NCI-H1048 (cell line): Measurements from ENCODE around the gene SMAD3.
"Not testable (repeated sequence)": the region's sequence is repeated elsewhere in the genome, so short reads cannot be mapped to it uniquely, and the experiment has no call there.

Experiments
- DNase-seq: peaks from one replicate; lab custom pipeline; 2025; lab: John Stamatoyannopoulos, UW

The SMAD3 gene

DNA sequence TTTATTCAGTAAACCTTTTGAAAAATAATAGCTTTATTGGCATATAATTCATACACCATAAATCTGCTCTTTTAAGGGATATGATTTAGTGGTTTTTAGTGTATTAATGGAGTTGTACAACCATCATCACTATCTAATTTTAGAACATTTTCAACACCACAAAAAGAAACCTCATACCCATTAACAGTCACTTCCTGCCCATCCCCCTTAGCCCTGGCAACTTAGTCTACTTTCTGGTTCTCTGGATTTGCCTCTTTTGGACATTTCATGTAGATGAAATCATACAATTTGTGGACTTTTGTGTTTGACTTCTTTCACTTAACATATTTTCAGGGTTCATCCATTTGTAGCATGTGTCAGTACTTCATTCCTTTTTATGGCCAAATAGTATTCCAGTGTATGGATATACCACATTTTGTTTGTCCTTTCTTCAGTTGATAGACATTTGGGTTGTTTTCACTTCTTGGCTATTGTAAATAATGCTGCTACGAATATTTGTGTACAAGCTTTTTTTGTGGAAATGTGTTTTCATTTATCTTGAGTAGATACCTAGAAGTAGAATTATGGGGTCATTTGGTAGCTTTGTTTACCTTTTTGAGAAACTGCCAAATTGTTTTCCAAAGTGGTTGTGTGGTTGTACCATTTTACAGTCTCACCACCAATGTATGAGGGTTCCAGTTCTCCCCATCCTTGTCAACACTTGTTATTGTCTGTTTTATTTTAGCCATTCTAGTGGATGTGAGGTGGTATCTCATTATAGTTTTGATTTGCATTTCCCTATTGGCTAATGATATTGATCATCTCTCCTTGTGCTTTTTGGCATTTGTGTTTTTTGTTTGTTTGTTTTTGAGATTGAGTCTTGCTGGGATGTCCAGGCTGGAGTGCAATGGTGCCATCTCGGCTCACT is 45.8 kb downstream of the SMAD3 start:
- no peak for DNase-seq

DNA sequence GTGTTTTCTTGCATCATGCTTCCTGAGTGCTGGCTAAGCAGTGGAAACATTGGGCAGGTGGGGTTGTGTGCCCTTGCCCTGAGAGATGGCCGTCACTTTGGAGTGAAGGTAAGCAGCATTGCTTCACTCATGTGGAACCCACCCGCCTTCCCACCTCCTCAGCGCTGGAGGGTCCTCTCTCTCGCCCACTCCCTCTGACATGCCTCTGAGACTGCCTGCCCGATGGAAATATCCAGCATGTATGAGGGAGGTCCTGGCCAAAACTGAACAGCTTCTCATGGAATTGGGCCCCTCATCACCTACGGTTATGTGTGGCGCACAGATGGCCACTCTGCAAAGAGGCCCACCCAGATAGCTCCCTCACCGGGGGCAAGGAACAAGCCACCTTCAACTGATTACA is 48.6 kb downstream of the SMAD3 start:
- DNase-seq = no peak

DNA sequence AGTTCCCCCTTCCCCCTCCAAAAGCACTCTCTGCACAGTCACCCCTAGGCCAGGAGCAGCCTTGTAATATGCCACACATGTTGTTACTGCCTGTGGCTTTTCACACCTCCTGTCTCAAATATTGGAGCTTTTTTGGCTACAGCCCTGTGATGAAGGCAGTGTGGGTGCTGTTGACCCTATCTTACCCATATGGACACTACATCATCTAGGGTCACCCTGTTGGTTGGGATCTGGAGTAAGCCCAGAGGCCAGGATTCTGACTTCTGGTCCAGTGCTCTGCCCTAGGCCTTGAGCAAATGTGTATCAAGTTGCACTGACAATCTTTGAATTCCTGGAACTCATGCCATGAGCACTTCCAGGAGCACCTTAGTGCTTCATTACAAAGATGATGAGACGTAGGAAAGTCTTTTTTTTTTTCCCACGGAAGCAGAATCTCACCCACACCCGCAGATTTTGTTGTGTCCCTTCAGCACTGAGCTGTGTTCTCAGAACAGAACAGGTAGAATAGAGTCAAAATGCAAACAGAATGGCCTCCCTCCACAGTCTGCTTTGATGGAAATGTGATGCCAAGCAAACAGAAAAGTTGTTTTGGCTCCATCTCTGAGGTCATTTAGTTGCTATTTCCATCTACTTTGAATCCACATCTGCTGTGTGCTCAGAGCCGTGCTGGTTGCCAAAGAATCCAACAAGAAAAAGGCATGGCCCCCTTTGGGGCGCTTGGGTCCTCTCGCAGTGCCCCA is 49.6 kb downstream of the SMAD3 start:
- no peak for DNase-seq

DNA sequence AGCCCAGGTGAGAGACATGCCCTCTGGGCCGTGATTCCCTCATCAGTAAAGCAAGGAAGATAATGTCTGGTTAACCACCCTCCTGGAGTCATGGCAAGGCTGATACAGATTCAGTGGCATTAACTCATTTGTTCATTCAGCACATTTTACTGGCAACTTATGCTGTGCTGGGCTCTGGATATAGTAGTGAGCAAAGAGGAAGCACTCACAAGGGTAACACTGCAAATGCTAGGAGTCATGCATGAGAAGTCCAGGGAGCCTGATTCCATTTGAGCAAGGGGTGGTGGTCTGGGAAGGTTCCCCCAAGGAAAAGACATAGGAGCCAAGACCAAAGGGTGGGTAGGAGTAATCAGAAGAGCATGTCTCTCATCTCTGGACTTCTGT is 50.2 kb downstream of the SMAD3 start:
- no peak for DNase-seq

DNA sequence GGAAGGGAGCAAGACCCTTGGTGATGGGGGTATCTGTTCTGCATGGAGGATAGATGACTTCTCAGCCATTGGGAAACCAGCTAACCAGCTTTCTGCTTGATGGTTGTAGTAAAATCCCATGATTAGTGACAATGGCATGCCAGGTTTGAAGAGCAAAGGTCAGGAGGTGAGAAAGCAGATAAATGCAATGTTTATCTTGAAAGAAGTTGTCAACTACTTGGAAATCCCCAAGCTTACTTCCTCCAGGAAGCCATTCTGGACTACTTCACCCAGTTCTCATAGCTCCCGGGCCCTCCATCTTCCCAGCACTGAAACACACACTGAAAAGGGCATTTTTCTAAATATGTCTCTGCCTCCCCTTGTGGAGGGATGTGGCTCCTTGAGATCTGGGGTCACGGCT is 51.3 kb downstream of the SMAD3 start:
- DNase-seq = no peak

DNA sequence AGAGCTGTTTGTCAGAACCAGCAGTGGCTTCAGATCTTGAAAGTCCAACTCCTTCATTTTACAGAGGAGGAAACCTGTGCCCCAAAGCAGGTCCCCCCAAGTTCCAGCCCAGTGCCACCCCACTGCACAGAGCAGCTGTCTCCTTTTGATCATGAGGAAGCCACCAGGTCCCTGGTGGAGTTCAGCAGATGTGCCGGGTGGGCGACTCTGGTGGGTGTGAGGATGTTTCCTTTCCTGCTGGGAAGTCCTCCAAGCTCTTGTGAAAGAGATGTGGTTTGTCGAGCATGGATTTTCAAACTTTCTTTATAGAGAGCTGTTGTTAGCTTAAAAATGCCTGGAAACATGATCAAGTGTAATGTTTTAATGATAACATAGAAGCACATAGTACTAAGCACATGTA is 52.0 kb downstream of the SMAD3 start:
- no peak for DNase-seq

DNA sequence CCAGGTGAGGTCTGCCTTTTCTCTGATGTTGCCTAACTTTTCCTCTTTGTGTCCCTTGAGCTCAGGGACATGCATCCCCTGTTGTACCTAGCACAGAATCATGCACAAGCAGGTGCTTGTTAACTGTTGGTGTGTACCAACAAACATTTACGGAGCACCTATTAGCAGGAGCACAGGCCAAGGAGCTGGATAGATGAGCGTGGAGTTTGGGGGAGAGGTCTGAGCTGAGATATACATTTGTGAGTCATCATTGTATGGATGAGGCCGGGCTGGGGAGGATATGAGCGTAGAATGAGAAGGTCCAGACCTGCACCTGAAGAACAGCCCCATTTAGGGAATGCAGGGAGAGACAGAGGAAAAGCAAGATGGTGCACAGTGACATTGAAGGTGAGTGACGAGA is 53.4 kb downstream of the SMAD3 start:
- DNase-seq = no peak

DNA sequence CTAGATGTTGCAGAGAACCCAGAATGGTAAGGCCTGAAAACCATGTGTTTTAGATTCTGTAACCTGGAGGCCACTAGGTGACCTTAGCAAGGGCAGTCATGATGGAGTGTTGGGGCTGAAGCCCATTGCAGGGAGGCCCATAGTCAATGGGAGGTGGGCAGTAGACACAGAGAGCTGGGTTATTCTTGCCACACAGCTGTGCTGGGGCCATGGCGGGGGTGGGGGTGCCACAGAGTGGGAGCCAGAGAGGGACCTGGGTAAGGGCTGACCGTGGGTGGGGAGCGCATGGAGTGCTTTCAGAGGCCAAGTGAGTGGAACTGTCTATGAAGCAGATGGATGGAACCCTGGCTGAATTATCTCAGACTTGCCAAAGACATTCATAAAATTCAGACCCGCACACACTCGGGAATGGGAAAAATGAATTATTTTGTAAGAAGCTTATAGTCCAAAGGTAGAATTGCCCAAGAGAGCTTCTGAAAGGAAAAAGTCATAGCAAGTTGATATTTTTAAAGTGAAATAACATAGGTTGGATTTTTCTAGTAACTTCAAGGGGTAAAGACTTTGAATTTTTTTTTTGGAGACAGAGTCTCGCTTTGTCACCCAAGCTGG is 53.9 kb downstream of the SMAD3 start:
- no peak for DNase-seq

DNA sequence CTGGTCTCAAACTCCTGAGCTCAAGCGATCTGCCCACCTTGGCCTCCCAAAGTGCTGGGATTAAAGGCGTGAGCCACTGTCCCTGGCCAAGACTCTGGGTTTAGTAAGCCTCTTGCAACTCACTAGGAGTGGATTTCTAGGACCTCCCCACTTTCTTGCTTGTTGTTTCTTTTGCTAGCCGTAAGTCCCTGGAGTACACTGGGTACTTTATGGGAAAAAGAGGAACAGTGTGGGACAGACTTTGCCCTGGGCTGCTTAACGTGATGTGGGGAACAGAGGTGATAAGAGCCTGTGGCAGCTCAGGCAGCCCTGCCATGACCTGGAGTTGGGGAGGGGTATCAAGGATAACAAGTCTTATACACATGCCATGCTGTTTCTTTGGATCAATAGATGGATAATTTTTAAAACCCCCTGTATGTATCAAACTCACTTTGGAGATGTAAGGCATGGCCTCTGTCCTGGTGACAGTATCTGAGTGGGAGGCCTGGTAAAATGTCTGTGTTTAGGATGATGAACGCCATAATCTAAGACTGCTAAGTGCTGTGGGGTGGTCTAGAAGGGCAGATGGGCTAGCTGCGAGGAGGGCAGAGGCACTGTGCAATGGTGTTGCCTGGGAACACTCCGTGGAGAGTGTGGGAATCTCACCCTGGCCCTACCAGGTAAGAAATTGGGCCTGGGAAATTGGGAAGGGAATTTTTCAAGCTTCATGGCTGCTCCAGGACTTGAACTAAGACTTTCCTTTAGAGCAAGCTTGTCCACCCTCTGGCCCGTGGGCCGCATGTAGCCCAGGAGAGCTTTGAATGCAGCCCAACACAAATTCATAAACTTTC is 54.8 kb downstream of the SMAD3 start:
- no peak for DNase-seq

DNA sequence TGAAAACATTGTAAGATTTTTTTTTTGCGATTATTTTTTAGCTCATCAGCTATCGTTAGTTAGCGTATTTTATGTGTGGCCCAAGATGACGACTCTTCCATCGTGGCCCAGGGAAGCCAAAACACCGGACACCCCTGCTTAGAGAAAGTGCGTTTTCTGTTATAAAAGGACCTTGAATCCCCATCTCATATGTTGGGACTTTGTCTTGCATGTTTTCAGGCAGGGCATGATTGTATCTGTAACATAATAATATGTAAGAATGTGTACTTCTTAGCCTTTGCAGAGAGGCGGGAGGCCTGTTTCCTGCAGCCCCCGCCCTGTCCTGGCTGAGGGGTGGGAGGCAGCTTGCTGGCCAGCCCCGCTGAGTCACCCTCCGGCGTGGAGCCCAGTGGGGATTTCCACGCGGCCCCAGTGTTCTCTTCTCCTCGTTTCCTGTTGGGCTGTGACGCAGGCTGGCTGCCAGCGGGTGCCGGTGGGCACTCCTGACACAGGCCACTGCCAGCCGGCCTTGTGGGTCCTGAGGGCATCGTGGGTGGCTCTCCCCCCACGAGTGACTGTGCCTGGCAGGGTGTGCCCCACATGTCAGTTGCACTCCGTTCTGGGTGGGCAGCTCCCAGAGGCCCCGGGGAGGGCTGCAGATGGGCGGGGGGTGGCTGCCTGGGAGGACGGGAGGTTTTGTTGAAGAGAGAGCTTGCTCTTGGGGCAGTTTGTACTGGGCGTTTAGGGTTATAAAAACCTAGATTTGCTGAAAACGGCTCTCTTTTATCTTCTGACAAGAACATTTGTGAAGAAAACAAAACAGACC is 55.6 kb downstream of the SMAD3 start:
- DNase-seq = no peak

DNA sequence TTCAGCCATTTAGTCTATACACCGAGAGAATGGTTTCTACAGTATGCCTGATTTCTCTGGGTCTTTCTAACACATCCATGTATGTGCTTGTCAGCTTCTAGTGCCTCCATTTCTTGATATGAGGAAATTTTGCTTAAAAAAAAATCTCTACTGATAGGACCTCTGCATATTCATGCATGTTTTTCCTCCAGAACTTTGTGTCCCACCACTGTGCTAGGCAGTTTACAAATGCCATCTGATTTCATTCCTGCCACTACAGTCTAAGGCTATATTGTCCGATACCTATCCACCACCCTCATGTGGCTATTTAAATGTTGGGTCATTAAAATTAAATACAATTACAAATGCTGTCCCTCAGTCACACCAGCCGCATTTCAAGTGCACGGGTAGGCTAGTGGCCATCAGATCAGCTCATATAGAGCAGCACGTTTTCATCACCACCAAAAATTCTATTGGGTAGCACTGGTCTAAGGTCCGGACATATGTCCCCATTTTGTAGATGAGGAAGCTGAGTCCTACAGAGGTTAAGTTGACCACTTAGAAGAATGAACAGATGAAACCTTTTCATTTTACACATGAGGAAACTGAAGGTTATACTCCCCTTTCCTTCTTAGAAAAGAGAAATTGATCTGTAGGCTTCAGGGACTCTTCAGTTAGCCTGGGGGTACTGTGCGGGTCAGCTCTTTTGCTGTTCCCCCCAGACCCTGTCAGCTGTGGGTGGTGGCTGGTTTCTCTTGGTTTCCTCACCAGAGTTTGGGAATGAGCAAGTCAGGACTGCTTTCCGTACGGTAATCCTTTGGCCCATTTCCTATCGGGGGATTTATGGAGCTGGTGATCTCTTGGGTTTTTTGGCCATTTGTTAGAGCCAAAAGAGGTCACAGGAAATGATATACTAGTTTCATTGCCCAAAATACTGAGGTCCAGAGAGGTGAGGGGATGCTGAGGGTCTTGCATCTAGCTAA is 56.5 kb downstream of the SMAD3 start:
- DNase-seq = no peak

DNA sequence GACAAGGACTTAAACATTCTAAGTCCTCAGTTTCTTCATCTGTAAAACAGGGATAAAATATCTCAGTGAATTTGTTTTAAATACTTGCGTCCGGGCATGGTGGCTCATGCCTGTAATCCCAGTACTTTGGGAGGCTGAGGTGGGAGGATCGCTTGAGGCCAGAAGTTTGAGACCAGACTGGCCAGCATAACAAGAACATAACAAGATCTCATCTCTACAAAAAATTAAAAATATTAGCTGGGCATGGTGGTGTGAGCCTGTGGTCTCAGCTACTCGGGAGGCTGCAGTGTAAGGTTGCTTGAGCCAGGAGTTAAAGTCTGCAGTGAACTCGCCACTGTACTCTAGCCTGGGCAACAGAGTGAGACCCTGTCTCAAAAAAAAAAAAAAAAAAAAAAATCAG is 57.4 kb downstream of the SMAD3 start:
- DNase-seq = not testable (repeated sequence)

DNA sequence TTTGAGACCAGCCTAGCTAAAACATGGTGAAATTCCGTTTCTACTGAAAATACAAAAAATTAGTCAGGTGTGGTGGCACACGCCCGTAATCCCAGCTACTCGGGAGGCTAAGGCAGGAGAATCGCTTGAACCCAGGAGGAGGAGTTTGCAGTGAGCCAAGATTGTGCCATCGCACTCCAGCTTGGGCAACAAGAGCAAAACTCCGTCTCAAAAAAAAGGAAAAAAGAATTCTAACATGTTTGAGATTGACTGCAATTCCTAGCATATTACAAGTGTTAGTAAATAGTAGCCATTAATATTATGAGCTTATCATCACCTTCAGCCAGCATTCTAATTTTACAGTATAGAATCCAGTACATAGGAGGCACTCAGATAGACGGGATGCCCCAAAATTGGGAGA is 57.9 kb downstream of the SMAD3 start:
- DNase-seq = not testable (repeated sequence)

DNA sequence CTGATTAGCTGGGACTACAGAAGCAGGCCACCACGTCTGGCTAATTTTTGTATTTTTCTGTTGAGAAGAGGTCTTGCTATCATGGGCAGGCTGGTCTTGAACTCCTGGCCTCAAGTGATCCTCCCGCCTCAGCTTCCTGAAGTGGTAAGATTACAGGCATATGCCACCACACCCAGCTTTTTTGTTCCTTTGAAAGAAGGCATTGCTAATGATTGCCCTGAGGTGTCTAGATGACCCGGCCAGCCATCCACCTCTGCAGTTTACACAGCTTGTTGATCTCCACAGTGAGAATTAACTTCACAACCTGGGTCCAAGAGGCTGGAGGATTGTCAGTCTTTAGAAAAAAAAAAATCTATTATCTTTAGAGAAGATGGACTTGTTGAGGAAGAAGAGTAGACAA is 58.7 kb downstream of the SMAD3 start:
- no peak for DNase-seq

DNA sequence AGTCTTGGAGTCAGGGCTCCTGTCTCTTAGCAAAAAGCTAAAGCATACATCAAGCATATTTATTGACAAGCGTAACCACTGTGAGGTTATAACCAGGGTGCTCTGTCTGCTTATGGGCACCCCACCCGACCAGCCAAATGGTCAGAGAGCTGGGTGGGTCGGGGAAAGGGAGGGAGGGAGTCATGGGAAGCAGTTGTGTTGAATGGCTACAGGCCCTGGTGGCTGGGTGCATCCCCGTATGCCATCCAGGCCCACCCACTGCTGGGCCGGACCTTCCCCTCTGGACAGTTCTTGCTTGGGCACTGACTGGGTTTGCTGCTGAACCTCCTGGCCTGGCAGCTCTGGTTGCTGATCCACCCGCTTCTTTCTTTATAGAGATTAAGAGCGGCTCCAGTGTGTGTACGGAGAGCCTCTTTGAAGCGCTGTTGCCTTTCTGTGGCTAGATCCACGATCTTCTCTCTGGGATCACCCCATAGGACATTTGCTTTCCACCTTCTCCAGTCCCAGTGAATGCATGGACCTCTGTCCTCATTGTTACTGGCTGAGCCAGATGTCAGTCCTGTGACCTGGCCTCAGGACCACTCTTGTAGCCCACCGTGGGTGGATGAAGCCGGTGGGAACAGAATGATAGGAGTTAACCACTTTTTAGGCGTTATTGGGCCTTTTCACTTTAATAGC is 59.6 kb downstream of the SMAD3 start:
- no peak for DNase-seq

DNA sequence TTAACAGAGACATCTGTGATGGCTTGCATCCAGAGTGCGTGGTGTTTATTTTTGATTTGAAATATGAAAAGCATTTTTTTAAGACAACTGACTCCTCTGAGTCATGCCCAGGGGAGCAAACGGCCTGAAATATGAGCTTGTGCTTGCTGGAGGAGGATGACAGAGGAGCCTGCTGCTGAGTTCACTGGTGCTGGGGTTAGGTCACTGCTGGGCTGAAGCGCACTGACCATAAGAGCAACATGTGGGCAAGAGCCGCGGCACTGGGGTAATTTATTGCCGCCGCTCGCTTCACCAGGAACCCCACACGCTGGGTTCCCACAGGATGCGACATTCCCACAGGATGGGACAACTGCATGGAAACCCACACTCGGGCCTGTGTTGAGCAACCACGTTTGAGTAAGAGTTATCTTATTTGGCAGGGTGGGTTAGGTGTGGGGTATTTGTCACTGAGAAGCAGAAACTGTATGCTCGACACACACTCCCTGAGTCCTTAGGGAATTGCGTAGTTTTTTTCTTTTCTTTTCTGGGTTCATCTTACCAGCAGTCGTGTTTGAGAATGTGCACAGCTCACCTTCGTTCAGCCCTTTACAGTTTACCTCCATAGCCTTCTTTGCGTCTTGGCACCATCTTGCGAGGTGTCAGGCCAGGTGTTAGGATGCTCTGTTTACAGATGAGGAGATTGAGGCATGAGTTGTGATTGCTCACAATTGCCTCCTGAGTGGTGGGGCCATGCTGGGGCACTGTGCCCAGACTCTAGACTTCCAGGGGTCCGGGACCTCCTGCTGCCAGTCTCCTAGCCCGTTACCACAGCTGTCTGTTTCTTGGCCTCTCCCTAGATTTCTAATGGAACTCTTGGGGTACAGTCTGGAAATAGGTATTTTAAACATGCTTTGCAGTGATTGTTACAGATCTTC is 60.4 kb downstream of the SMAD3 start:
- DNase-seq = no peak

DNA sequence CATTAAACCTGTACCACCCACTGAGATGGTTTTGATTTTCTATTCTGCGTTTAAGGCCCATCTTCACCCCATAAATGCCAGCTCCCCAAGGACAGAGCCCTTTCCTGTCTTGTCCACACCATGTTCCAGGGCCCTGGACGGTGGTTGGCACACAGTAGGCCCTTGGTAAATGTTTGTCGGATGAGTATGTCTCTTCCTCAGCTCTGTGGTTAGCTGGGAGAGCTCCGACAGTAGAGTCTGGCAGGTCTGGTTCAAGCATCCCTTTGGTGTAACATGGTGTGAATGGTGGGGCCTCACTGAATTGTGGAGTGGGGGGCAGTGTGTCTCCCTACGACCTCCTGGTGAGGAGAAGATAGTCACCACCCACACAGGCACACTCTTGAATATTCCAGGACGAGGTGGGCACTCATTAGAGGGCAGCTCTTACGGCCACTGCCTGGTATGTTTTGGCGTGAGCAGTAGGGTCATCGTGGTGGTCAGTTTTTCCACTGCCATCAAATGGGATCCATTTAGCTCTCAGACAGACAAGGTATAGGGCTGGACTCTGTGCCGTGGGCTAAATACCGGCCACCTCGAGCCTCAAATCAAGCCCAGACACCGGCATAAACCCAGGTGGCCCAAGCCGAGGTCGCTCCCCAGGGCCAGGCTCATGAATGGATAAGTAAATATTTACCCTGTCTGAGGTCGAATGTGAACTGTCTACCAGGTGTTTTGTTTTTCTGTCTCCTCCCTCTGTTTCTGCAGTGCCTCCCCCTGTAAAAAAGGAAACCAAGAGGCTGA is 61.3 kb downstream of the SMAD3 start:
- DNase-seq = no peak

DNA sequence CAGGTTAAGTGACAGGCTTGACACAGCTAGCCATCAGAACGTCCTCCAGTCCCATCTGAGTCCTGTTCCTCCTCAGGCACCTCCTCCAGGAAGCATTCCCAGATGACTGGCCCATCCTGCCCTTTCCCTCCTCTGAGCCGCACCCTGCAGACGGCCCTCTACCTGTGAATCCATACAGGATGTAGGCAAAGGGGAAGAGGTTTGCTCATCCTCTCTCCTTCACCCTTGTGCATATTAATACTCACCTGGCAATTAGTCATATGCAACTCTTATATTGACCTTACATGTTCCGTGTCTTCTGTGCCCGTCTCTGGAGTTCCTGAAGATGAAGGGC is 61.9 kb downstream of the SMAD3 start:
- no peak for DNase-seq
